Hepatocyte (in vitro differentiated cells): ENCODE data around the gene KASH5. TPM values are rescaled to one million over a fixed set of nuclear protein-coding genes. Genes with fewer than 3 reads are reported as not detected.

Experiments
- DNase-seq: peaks from one replicate; pipeline ENCODE4 v3.0.0-alpha.2; 2016; ENCODE audit warnings: low spot score
- H2AFZ ChIP-seq: fragments of 200-600 bp; sonication (generic); 2 replicates; pipeline ENCODE4 v1.6.0; 2016; ENCODE audit warnings: antibody characterized with exemption, mild to moderate bottlenecking
- H3K27ac ChIP-seq: fragments of 200-600 bp; sonication (generic); 2 replicates; pipeline ENCODE4 v1.5.1; 2016; ENCODE audit warnings: mild to moderate bottlenecking
- H3K27me3 ChIP-seq: fragments of 200-600 bp; sonication (generic); 2 replicates; pipeline ENCODE4 v1.6.1; 2016
- H3K36me3 ChIP-seq: fragments of 200-600 bp; sonication (generic); replicated peaks from 2 replicates; pipeline ENCODE4 v1.5.1; 2016; ENCODE audit warnings: low read depth; ENCODE audit not compliant: insufficient read depth
- H3K4me1 ChIP-seq: fragments of 200-600 bp; sonication (generic); 2 replicates; pipeline ENCODE4 v1.5.1; 2016; ENCODE audit warnings: mild to moderate bottlenecking, moderate library complexity; ENCODE audit not compliant: insufficient read depth
- H3K4me2 ChIP-seq: fragments of 200-600 bp; sonication (generic); 2 replicates; pipeline ENCODE4 v1.6.0; 2016
- H3K4me3 ChIP-seq: fragments of 200-600 bp; sonication (generic); 2 replicates; pipeline ENCODE4 v1.5.1; 2016; ENCODE audit warnings: mild to moderate bottlenecking
- H3K79me2 ChIP-seq: fragments of 200-600 bp; sonication (generic); 2 replicates; pipeline ENCODE4 v1.6.0; 2017; ENCODE audit warnings: mild to moderate bottlenecking
- H3K9me2 ChIP-seq: fragments of 200-600 bp; sonication (generic); replicated peaks from 2 replicates; pipeline ENCODE4 v1.6.0; 2017; ENCODE audit warnings: mild to moderate bottlenecking; ENCODE audit not compliant: insufficient read depth
- H3K9me3 ChIP-seq: fragments of 200-600 bp; sonication (generic); 2 replicates; pipeline ENCODE4 v1.5.1; 2016; ENCODE audit warnings: low read depth, mild to moderate bottlenecking
- H4K20me1 ChIP-seq: fragments of 200-600 bp; sonication (generic); 2 replicates; pipeline ENCODE4 v1.6.0; 2016; ENCODE audit warnings: mild to moderate bottlenecking; ENCODE audit not compliant: insufficient read depth, poor library complexity, severe bottlenecking
- CTCF ChIP-seq: fragments of 200-600 bp; sonication (generic); IDR thresholded peaks from 2 replicates; pipeline ENCODE4 v1.5.1; 2016; ENCODE audit warnings: antibody characterized with exemption, mild to moderate bottlenecking; ENCODE audit not compliant: poor library complexity
- EZH2 ChIP-seq: fragments of 200-600 bp; sonication (generic); IDR thresholded peaks from 2 replicates; pipeline ENCODE4 v1.6.1; 2016; ENCODE audit warnings: antibody characterized with exemption, mild to moderate bottlenecking, borderline replicate concordance
- EZH2phosphoT487 ChIP-seq: fragments of 200-600 bp; sonication (generic); IDR thresholded peaks from one replicate; pipeline ENCODE4 v1.6.1; 2018; ENCODE audit warnings: antibody characterized with exemption, mild to moderate bottlenecking, low read depth, moderate library complexity; ENCODE audit not compliant: unreplicated experiment, severe bottlenecking
- WGBS: methylation state at CpG from one replicate; pipeline ENCODE4 v1.1.6; 2016; ENCODE audit warnings: low lambda C conversion rate; ENCODE audit errors: missing lambda C conversion rate; 5-methylcytosine and 5-hydroxymethylcytosine counted together
- polyA plus RNA-seq: library from polyadenylated mRNA; unstranded; fragments of >200 nt; fragmentation: Nextera tagmentation; extraction: Ambion mirVana; gene quantifications from 2 replicates; pipeline ENCODE4 v1.2.1, GENCODE V29; 2016
- total RNA-seq: library from RNA; depleted of rRNA; stranded (reverse); fragments of >200 nt; gene quantifications from 2 replicates; pipeline ENCODE4 v1.2.3, GENCODE V29; 2014

Gene KASH5, protein sequence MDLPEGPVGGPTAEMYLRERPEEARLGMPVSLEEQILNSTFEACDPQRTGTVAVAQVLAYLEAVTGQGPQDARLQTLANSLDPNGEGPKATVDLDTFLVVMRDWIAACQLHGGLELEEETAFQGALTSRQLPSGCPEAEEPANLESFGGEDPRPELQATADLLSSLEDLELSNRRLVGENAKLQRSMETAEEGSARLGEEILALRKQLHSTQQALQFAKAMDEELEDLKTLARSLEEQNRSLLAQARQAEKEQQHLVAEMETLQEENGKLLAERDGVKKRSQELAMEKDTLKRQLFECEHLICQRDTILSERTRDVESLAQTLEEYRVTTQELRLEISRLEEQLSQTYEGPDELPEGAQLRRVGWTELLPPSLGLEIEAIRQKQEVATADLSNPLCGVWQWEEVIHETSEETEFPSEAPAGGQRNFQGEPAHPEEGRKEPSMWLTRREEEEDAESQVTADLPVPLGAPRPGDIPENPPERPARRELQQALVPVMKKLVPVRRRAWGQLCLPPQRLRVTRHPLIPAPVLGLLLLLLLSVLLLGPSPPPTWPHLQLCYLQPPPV
- not detected in 2 replicates for total RNA-seq
- polyA plus RNA-seq = not detected in 2 replicates

DNA sequence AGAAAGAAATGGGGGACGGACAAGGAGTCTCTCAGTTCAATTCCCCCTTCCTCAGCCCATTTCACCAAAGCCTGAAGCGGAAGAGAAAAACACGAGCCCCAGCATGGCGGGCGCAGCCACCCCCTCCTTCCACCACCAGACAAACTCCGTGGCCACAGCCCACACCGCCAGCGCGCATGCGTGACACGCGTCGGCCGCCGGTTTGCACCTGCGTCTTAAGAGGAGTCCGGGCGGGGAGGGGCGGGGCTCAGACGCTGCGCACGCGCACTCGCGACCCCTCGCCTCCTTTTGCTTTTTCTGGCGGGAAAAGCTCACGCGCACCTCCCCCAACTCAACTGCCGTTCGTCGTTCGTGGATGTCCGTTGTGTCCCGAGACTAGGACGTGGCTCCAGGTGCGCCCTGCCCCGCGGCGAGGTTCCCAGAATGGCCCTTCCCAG is at the start of gene KASH5:
TSS of gene KASH5 (plus strand) at position 314 of the 437 bp plus-strand sequence. CDS start 2,635 bp downstream, outside the sequence.
- 96% methylated on average over 30 of the region's 40 CpGs for WGBS
- no peak for DNase-seq
- Histone ChIP-seq H3K27me3 (no peaks in the 10 kb centered on the region), H2AFZ (no peak within 1 kb of the TSS), H3K4me2 (no peak within 1 kb of the TSS), H3K9me2 (no peaks in the 10 kb centered on the region), H4K20me1 (no peaks in the 10 kb centered on the region), H3K4me3 (no peak within 1 kb of the TSS), H3K79me2 (no peaks in the 10 kb centered on the region), H3K36me3 (no peaks in the 10 kb centered on the region), H3K9me3 (no peaks in the 10 kb centered on the region), H3K4me1 (no peaks in the 10 kb centered on the region), H3K27ac (no peak within 1 kb of the TSS)
- TF ChIP-seq EZH2phosphoT487 (no peak), CTCF (no peak), EZH2 (no peak)

DNA sequence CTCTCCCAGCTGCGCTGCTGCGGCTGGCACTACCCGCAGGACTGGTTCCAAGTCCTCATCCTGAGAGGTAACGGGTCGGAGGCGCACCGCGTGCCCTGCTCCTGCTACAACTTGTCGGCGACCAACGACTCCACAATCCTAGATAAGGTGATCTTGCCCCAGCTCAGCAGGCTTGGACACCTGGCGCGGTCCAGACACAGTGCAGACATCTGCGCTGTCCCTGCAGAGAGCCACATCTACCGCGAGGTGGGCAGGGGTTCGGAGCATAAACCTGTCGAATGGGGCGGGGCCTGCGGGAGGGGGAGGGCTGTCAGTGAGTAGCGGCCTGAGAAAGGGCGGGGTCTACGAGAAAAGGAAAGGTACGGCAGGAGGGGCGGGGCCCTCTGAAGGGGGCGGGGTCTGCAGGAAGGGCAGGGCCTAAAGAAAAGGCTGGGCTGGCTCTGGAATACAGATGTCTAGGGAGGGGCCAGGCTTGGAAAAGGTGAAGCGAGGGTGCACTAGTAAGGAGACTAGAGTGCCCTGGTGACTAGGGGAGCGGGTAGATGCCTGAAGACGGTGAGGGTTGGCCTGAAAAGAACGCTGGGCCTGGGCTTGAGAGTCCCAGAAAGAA is 49.3 kb upstream of the KASH5 start:
- peak overlapping the region; percentile 78 for H3K4me2 ChIP-seq
- H3K9me2 ChIP-seq = no peaks in the 10 kb centered on the region
- H3K27ac ChIP-seq = no peak overlapping the region
- WGBS = 9% methylated on average over 24 of the region's 30 CpGs
- no peaks in the 10 kb centered on the region for H3K79me2 ChIP-seq
- H3K9me3 ChIP-seq = no peaks in the 10 kb centered on the region
- peaks cover 7% of the 10 kb centered on the region for H4K20me1 ChIP-seq
- no peaks in the 10 kb centered on the region for H3K36me3 ChIP-seq
- TF ChIP-seq CTCF (no peak), EZH2phosphoT487 (no peak), EZH2 (no peak)
- H2AFZ ChIP-seq = no peak overlapping the region
- H3K4me3 ChIP-seq = no peak overlapping the region
- H3K4me1 ChIP-seq = no peaks in the 10 kb centered on the region
- peak; percentile 93 for DNase-seq
- no peaks in the 10 kb centered on the region for H3K27me3 ChIP-seq

GRCh38 chr19:49339301-49340068 is 48.6 kb upstream of the KASH5 start:
- Histone ChIP-seq H3K27me3 (no peaks in the 10 kb centered on the region), H4K20me1 (peaks cover 7% of the 10 kb centered on the region), H3K36me3 (no peaks in the 10 kb centered on the region), H3K4me1 (no peaks in the 10 kb centered on the region), H3K9me2 (no peaks in the 10 kb centered on the region), H3K27ac (no peak overlapping the region), H3K79me2 (no peaks in the 10 kb centered on the region), H2AFZ (no peak overlapping the region), H3K4me2 (peak overlapping the region; percentile 78), H3K4me3 (no peak overlapping the region), H3K9me3 (no peaks in the 10 kb centered on the region)
- no peak for TF ChIP-seq CTCF
- no peak for TF ChIP-seq EZH2
- no peak for TF ChIP-seq EZH2phosphoT487
- peak; percentile 87 for DNase-seq
- WGBS = 17% methylated on average over 29 of the region's 47 CpGs
